HG03196 (cell line): ENCODE data around the gene ZNF665.
"Not testable (repeated sequence)": the region's sequence is repeated elsewhere in the genome, so short reads cannot be mapped to it uniquely, and the experiment has no call there.

Source experiments
- ATAC-seq: cut with Tn5 transposase; IDR thresholded peaks from one replicate; pipeline ENCODE4 v1.9.1; 2021; ENCODE audit not compliant: unreplicated experiment

The ZNF665 gene

GRCh38 chr19:53158119-53158656 is 35.0 kb downstream of the ZNF665 start:
- ATAC-seq: no peak

DNA sequence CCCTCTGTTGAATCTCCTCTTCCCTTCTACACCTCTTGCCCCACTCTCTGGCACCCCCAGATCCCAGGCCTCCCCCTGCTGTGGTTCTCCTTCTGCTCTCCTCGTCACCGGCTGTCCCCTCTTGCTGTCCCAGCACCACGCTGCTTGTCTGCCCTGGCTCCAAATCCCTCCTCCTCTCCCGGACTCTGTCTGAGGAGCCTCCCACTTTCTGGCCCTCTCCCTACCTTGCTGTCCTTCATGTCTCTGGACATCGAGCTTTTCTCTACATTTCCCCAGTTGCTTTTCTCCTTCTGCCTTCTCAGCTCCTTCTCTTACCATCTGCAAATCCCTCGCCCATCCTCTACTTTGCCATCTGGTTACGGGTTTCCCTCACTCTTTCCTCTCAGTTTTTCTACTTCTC is 35.5 kb downstream of the ZNF665 start:
- no peak for ATAC-seq

- ATAC-seq: no peak
Measured at GRCh38 chr19:53156850-53157249, 36.3 kb downstream of the ZNF665 start.

- no peak for ATAC-seq
Measured at GRCh38 chr19:53147645-53148044, 45.5 kb downstream of the ZNF665 start.

- no peak for ATAC-seq
Measured at GRCh38 chr19:53140351-53140750, 52.8 kb downstream of the ZNF665 start.

GRCh38 chr19:53136432-53136831 is 56.7 kb downstream of the ZNF665 start:
- no peak for ATAC-seq

DNA sequence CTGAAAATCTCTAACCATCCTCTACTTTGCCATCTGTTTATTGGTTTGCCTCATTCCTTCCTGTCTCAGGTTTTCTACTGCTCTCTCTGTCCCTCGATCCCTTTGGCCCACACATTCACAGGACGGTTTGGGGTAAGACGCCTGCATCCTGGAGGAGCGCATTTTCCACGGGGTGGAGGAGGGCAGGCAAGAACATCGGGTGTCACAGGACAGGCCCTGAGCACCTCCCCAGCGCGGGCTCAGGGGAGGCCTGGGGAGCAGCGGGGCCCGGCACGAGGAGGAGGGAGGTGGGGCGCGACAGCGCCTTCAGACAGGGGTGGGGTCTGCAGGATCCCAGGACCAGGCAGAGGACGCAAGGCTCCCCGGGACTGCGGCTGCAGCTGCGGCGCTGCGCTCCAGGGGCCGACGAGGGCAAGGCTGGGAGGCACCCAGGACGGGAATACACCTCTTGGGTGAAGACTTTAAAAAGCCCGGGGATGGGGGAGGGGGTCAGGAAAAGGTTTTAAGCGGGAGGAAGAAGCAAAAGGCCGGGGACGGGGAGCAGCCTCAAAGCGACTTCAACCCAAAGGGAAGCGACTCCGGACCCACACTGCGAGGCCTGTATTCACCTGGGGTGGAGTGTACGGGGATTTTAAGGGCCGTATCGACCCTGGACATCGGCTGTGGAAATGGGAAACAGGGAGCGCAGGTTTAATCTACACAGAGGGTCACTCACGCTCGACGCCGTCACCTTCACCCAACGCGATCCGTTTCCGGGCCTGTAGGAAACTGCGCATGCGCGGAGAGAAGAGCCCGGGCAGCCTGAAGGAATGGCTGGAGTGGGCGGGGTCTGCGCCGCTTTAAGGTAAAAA is 60.8 kb downstream of the ZNF665 start, which contains the start of gene ZNF415:
ZNF415 (minus strand) TSS at position 770 of the 851 bp plus-strand sequence. CDS start 10,234 bp downstream, outside the sequence.
- no peak for ATAC-seq

DNA sequence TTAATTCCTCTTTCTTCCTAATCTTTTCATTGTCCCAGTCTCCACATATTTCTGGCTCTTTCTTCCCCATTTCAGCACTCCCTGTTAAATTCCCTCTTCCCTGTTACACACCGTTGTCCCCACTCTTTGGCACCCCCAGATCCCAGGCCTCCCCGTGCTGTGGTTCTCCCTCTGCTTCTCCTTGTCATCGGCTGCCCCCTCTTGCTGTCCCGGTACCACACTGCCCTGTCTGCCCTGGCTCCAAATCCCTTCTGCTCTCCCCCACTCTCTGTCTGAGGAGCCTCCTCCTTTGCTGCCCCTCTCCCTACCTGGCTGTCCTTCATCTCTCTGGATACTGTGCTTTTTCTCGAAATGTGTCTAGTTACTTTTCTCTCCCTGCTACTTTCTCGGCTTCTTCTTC is 61.4 kb downstream of the ZNF665 start:
- ATAC-seq: no peak

- no peak for ATAC-seq
Measured at GRCh38 chr19:53131085-53131590, 62.0 kb downstream of the ZNF665 start.

GRCh38 chr19:53130506-53130905 is 62.7 kb downstream of the ZNF665 start:
- no peak for ATAC-seq

GRCh38 chr19:53126733-53127526 is 66.2 kb downstream of the ZNF665 start:
- ATAC-seq: not testable (repeated sequence)

DNA sequence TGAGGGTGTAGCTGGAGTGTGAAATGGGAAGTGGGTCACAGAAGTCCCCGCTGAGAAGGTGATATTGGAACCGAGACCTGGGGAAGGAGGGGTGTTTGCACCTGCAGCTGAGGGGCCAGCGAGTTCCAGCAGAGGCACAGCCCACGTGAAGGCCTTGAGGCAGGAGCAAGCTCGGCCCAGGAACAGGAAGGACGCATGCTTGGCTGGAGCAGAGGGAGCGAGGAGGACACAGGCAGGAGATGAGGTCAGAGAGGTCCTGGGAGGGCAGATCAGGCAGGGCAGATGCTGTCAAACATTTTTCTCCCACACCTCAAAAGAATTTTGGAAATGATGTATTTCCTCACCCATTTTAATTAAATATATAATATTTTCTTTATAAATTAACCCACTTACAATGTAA is 69.8 kb downstream of the ZNF665 start:
- ATAC-seq: no peak
